GM12872 (cell line): Measurements from ENCODE around the gene ETHE1.

Experiments used
- TF ChIP-seq, protein P1 (sequence below): IDR thresholded peaks from 3 replicates; pipeline ENCODE4 v1.5.1; 2011; ENCODE audit warnings: low read depth, mild to moderate bottlenecking, low read length, moderate library complexity; ENCODE audit not compliant: insufficient read depth

Gene ETHE1

GRCh38 chr19:43470288-43470687, 56.7 kb downstream of the ETHE1 start:
- TF ChIP-seq, protein P1, sequence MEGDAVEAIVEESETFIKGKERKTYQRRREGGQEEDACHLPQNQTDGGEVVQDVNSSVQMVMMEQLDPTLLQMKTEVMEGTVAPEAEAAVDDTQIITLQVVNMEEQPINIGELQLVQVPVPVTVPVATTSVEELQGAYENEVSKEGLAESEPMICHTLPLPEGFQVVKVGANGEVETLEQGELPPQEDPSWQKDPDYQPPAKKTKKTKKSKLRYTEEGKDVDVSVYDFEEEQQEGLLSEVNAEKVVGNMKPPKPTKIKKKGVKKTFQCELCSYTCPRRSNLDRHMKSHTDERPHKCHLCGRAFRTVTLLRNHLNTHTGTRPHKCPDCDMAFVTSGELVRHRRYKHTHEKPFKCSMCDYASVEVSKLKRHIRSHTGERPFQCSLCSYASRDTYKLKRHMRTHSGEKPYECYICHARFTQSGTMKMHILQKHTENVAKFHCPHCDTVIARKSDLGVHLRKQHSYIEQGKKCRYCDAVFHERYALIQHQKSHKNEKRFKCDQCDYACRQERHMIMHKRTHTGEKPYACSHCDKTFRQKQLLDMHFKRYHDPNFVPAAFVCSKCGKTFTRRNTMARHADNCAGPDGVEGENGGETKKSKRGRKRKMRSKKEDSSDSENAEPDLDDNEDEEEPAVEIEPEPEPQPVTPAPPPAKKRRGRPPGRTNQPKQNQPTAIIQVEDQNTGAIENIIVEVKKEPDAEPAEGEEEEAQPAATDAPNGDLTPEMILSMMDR, result no peak

GRCh38 chr19:43469160-43469480, 57.9 kb downstream of the ETHE1 start:
- TF ChIP-seq, protein P1, result no peak

- TF ChIP-seq, protein P1, result no peak
These were observed 58.4 kb downstream of the ETHE1 start for GRCh38 chr19:43468354-43469159.

- TF ChIP-seq, protein P1, result no peak
These were observed 59.3 kb downstream of the ETHE1 start for GRCh38 chr19:43467730-43468129.

GRCh38 chr19:43467276-43467675, 59.7 kb downstream of the ETHE1 start:
- TF ChIP-seq, protein P1, result no peak

DNA sequence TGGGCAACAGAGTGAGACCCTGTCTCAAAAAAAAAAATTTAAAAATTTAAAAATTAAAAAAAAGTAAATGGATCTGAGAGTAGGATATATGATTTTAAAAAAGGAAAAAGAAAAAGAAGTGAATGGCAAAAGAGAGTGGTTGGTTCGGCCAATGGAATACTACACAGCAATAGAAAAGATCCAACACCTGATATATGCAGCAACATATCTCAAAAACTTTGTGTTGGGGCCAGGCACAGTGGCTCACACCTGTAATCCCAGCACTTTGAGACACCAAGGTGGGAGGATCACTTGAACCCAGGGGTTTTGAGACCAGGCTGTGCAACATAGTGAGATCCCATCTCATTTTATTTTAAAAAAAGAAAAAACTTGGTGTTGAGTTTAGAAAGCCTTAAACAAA, 60.2 kb downstream of the ETHE1 start:
- TF ChIP-seq, protein P1, result no peak

DNA sequence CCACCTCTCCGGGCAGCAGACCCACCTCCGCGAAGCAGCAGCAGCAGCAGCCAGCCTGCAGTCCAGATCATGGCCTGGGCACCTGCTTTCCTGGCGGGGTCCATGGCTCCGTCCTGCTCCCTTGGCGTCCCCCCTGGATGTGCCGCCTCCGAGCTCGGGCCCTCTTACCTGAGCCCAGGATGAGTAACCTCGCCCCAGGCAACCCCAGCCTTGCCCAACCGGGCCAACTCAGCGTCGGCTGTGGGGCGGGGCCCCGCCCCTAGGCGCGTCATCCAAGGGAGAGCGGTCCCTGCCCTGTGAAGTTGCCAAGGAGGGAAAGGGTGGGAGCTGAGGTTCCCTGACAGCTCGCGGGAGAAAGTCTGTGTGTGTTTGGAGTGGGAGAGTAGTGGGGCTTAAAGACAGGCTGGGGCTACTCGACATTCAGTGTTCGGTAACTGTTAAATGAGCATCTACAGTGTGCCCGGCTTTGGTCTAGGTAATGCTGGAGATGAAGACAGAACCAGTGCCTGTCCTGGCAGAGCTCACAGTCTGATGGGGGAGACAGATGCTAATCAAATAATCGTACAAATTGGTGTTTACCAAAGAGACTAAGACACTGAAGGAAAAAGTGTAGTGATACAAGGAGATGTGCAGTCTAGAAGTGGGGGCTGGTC, 61.4 kb downstream of the ETHE1 start, which contains the start of gene LYPD3:
Gene LYPD3 (minus strand): TSS at position 141 of the 653 bp plus-strand sequence. CDS start 37 bp downstream, at position 104.
- TF ChIP-seq, protein P1, result no peak
